Measurements from ENCODE around the gene SLC25A19.

GRCh38 chr17:75262112-75262606 lies 27.1 kb downstream of the SLC25A19 start:
- TF ChIP-seq CTCF (IDR thresholded peaks at IDR 0.05) (no peak), POLR2A (IDR thresholded peaks at IDR 0.05) (no peak)
